Suprapubic skin (tissue), 4 donors: ENCODE results near the gene JMJD8. TPM values are rescaled to one million over a fixed set of nuclear protein-coding genes. Genes with fewer than 3 reads are reported as not detected.
A peak's percentile ranks its signal among the peaks of the same experiment; 100 is the strongest.

Source experiments
- DNase-seq, 2 donors: peaks; one replicate each; pipeline ENCODE4 v3.0.0-alpha.2; 2019; ENCODE audit warnings: low spot score in 2 of 2
- H3K27ac ChIP-seq: fragments of 200-600 bp; sonication (generic); one replicate; pipeline ENCODE4 v1.5.1; 2019
- H3K27me3 ChIP-seq: fragments of 200-600 bp; sonication (generic); one replicate; pipeline ENCODE4 v1.5.1; 2019
- H3K36me3 ChIP-seq: fragments of 200-600 bp; sonication (generic); one replicate; pipeline ENCODE4 v1.5.1; 2019
- H3K4me1 ChIP-seq: fragments of 200-600 bp; sonication (generic); one replicate; pipeline ENCODE4 v1.5.1; 2019
- H3K4me3 ChIP-seq: fragments of 200-600 bp; sonication (generic); one replicate; pipeline ENCODE4 v1.5.1; 2019; ENCODE audit warnings: mild to moderate bottlenecking
- H3K9me3 ChIP-seq: fragments of 200-600 bp; sonication (generic); one replicate; pipeline ENCODE4 v1.5.1; 2019
- CTCF ChIP-seq, 2 donors: fragments of 200-600 bp in 1 of 2; fragments of 450-650 bp in 1 of 2; sonication (generic) in 1 of 2; IDR thresholded peaks; one replicate each; pipeline ENCODE4 v1.5.1; 2016 to 2019; ENCODE audit warnings: antibody characterized with exemption in 2 of 2, mild to moderate bottlenecking in 1 of 2, moderate library complexity in 1 of 2
- EP300 ChIP-seq: sonication (generic); formaldehyde crosslinking; IDR thresholded peaks from one replicate; pipeline ENCODE4 v1.6.1; 2017; ENCODE audit warnings: antibody characterized with exemption
- POLR2A ChIP-seq, 2 donors: fragments of 450-650 bp; IDR thresholded peaks; one replicate each; pipeline ENCODE4 v1.6.1; 2017; ENCODE audit warnings: antibody characterized with exemption in 2 of 2, mild to moderate bottlenecking in 2 of 2, moderate library complexity in 2 of 2
- POLR2AphosphoS5 ChIP-seq, 3 donors: sonication (generic); formaldehyde crosslinking; IDR thresholded peaks; one replicate each; pipeline ENCODE4 v1.6.1; 2017; ENCODE audit warnings: antibody characterized with exemption in 3 of 3
- WGBS: methylation state at CpG from one replicate; pipeline ENCODE4 v1.1.5; 2018; 5-methylcytosine and 5-hydroxymethylcytosine counted together
- total RNA-seq, 4 donors: library from RNA; depleted of rRNA; stranded (reverse); fragments of >200 nt; gene quantifications; one replicate each; pipeline ENCODE4 v1.1.0, GENCODE V29; 2016

JMJD8 gene
- total RNA-seq, 4 donors from 2014 or later = 47.0 to 87.4 (median 60.5) TPM

- no peak for DNase-seq
Measured at GRCh38 chr16:680967-681745, 3.0 kb downstream of the JMJD8 start.

DNA sequence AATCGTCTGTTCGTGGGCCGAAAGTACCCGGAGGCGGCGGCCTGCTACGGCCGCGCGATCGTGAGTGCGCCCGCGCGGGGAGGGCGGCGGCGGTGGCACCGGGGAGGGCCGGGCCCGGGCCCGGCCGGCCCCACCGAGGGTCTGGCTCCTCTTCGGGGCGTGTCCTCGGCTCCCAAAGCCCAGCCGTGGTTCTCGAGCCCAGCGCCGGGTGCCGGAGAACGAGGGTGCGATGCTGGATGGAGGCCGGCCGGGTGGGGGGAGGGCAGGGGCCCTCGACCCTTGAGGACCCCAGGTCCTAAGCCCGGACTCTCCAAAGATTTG is 3.5 kb downstream of the JMJD8 start:
- Histone ChIP-seq H3K27me3 (peaks cover 4% of the 10 kb centered on the region), H3K4me1 (peaks cover 90% of the 10 kb centered on the region), H3K9me3 (no peaks in the 10 kb centered on the region), H3K36me3 (peaks cover 16% of the 10 kb centered on the region), H3K27ac (peak overlapping the region; percentile 92), H3K4me3 (peak overlapping the region; percentile 84)
- TF ChIP-seq POLR2A (IDR thresholded peaks at IDR 0.05) (no peak), POLR2AphosphoS5 (IDR thresholded peaks at IDR 0.05) (no peak), CTCF (IDR thresholded peaks at IDR 0.05) (no peak), EP300 (no peak)
- 0% methylated on average over 1 of the region's 38 CpGs for WGBS
- DNase-seq = no peak

More at GRCh38 chr16:680967-681745, 3.0 kb downstream of the JMJD8 start:
- H3K36me3 ChIP-seq = peaks cover 16% of the 10 kb centered on the region
- no peaks in the 10 kb centered on the region for H3K9me3 ChIP-seq
- TF ChIP-seq POLR2A (IDR thresholded peaks at IDR 0.05) = no peak
- no peak for TF ChIP-seq POLR2AphosphoS5 (IDR thresholded peaks at IDR 0.05)
- no peak for TF ChIP-seq EP300
- no peak for TF ChIP-seq CTCF (IDR thresholded peaks at IDR 0.05)
- 38% methylated on average over 20 of the region's 44 CpGs for WGBS
- peak overlapping the region; percentile 84 for H3K4me3 ChIP-seq
- peaks cover 4% of the 10 kb centered on the region for H3K27me3 ChIP-seq
- peak overlapping the region; percentile 92 for H3K27ac ChIP-seq
- H3K4me1 ChIP-seq = peaks cover 90% of the 10 kb centered on the region

GRCh38 chr16:679814-680624 is 4.1 kb downstream of the JMJD8 start, which contains the start of gene STUB1:
Gene STUB1 (plus strand): TSS chr16:680410. CDS start chr16:680526, 116 bp downstream.
- Histone ChIP-seq H3K27ac (peak within 1 kb of the TSS; percentile 92), H3K4me3 (peak within 1 kb of the TSS; percentile 84), H3K36me3 (peaks cover 16% of the 10 kb centered on the region), H3K4me1 (peaks cover 90% of the 10 kb centered on the region), H3K9me3 (no peaks in the 10 kb centered on the region), H3K27me3 (peaks cover 4% of the 10 kb centered on the region)
- 0% methylated on average over 6 of the region's 91 CpGs for WGBS
- DNase-seq = peak; percentile 91 to 94
- TF ChIP-seq POLR2A (IDR thresholded peaks at IDR 0.05) = peak; percentile 27 to 71
- no peak for TF ChIP-seq EP300
- peak in 1 of 3 donors; percentile 66 for TF ChIP-seq POLR2AphosphoS5 (IDR thresholded peaks at IDR 0.05)
- no peak for TF ChIP-seq CTCF (IDR thresholded peaks at IDR 0.05)

GRCh38 chr16:678858-679813 is 5.0 kb downstream of the JMJD8 start:
- Histone ChIP-seq H3K27me3 (peaks cover 4% of the 10 kb centered on the region), H3K27ac (peak overlapping the region; percentile 65), H3K9me3 (no peaks in the 10 kb centered on the region), H3K36me3 (peaks cover 16% of the 10 kb centered on the region), H3K4me3 (peak overlapping the region; percentile 84), H3K4me1 (peaks cover 86% of the 10 kb centered on the region)
- TF ChIP-seq POLR2AphosphoS5 (IDR thresholded peaks at IDR 0.05) (no peak), POLR2A (IDR thresholded peaks at IDR 0.05) (no peak), CTCF (IDR thresholded peaks at IDR 0.05) (no peak), EP300 (no peak)
- peak in 1 of 2 donors; percentile 90 for DNase-seq
- no CpG with 5 or more reads among the region's 52 CpGs for WGBS
